HepG2 (cell line): ENCODE results near the gene LZTS2. TPM values are rescaled to one million over a fixed set of nuclear protein-coding genes. Genes with fewer than 3 reads are reported as not detected.

Source experiments
- ATAC-seq: fragments of 200-7000 bp; cut with Tn5 transposase; 3 replicates; pipeline ENCODE4 v1.9.1; 2020; ENCODE audit warnings: mild to moderate bottlenecking, moderate library complexity
- BruUV-seq: library from RNA; stranded (reverse); fragments of 400-500 nt; replicated peaks from 2 replicates; lab custom pipeline; 2021; lab: Mats Ljungman, UMichigan
- CTCF ChIA-PET: fragments of 300-600 bp; formaldehyde crosslinking; extraction: SDS; loops from one replicate; lab custom pipeline; 2021; ENCODE audit warnings: low total read pairs, inconsistent platforms, low intra/inter-chr PET ratio; lab: Yijun Ruan, JAX
- POLR2A ChIA-PET: fragments of 350-600 bp; sonication (Branson Sonifier 250); formaldehyde crosslinking; loops from one replicate; lab custom pipeline; 2020; ENCODE audit warnings: antibody characterized with exemption, inconsistent platforms; lab: Yijun Ruan, JAX
- DNase-seq: peaks from one replicate; pipeline ENCODE4 v3.0.0-alpha.2; 2015; ENCODE audit warnings: low spot score
- FAIRE-seq: peaks from 3 replicates; lab custom pipeline; 2011; peaks lifted over from hg19 to GRCh38; lab: Jason Lieb, UNC
- H2AFZ ChIP-seq: one replicate; pipeline ENCODE4 v1.6.1; 2011; ENCODE audit warnings: low read length, inconsistent platforms
- H3K27ac ChIP-seq: fragments of 300-600 bp; 3 replicates; pipeline ENCODE4 v1.8.0; 2011; ENCODE audit warnings: mixed run types, mild to moderate bottlenecking, mixed read lengths, low read length, inconsistent platforms; ENCODE audit not compliant: insufficient read depth; ENCODE audit errors: extremely low read length
- H3K27me3 ChIP-seq, 2 experiments: fragments of 200-600 bp in 1 of 2; 2 replicates in 1 of 2; 3 replicates in 1 of 2; pipeline versions ENCODE4 v1.6.0 to v1.8.0; 2011; ENCODE audit warnings: low read length in 2 of 2, mild to moderate bottlenecking in 2 of 2, moderate library complexity in 2 of 2, inconsistent platforms in 1 of 2; ENCODE audit not compliant: insufficient read depth in 2 of 2, control insufficient read depth in 1 of 2
- H3K36me3 ChIP-seq, 2 experiments: fragments of 200-600 bp in 1 of 2; replicated peaks in 1 of 2; 2 replicates in 1 of 2; 3 replicates in 1 of 2; pipeline versions ENCODE4 v1.5.1 to v1.8.0; 2011; ENCODE audit warnings: low read length in 2 of 2, inconsistent platforms in 1 of 2; ENCODE audit not compliant: insufficient read depth in 2 of 2, control insufficient read depth in 1 of 2
- H3K4me1 ChIP-seq: 2 replicates; pipeline ENCODE4 v1.5.1; 2012; ENCODE audit warnings: low read length, inconsistent platforms; ENCODE audit not compliant: insufficient read depth
- H3K4me2 ChIP-seq: 2 replicates; pipeline ENCODE4 v1.6.0; 2011; ENCODE audit warnings: low read depth, low read length, inconsistent platforms
- H3K4me3 ChIP-seq, 3 experiments: fragments of 200-600 bp in 1 of 3; sonication (generic), shearing (Covaris generic) in 1 of 3; replicated peaks in 1 of 3; 2 replicates each; pipeline ENCODE4 v1.5.1; 2011 to 2016; ENCODE audit warnings: low read length in 3 of 3, inconsistent platforms in 2 of 3, low read depth in 2 of 3, mild to moderate bottlenecking in 2 of 3, control low read depth in 1 of 3, mixed read lengths in 1 of 3; ENCODE audit not compliant: insufficient read depth in 1 of 3
- H3K79me2 ChIP-seq: one replicate; pipeline ENCODE4 v1.6.1; 2011; ENCODE audit warnings: low read length, inconsistent platforms; ENCODE audit not compliant: insufficient read depth
- H3K9ac ChIP-seq: 2 replicates; pipeline ENCODE4 v1.6.0; 2011; ENCODE audit warnings: mild to moderate bottlenecking, low read depth, low read length, inconsistent platforms; ENCODE audit not compliant: insufficient read depth
- H3K9me3 ChIP-seq: 2 replicates; pipeline ENCODE4 v1.5.1; 2012; ENCODE audit warnings: mild to moderate bottlenecking, low read length
- H4K20me1 ChIP-seq: 2 replicates; pipeline ENCODE4 v1.6.0; 2011; ENCODE audit warnings: inconsistent platforms, mild to moderate bottlenecking, low read length, moderate library complexity; ENCODE audit not compliant: insufficient read depth
- CCDC6 ChIP-seq: sonication (generic); formaldehyde crosslinking; IDR thresholded peaks from 2 replicates; pipeline ENCODE4 v1.8.1; 2022; ENCODE audit warnings: mild to moderate bottlenecking, missing genetic modification reagents, moderate library complexity
- DMAP1 ChIP-seq: IDR thresholded peaks from 2 replicates; pipeline ENCODE4 v1.6.1; 2016
- DNMT3B ChIP-seq: conservative IDR thresholded peaks from 2 replicates; pipeline ENCODE4 v1.6.1; 2016; ENCODE audit warnings: missing biosample characterization, control low read depth
- GATAD2A ChIP-seq: IDR thresholded peaks from 2 replicates; pipeline ENCODE4 v1.6.1; 2016
- JDP2 ChIP-seq: sonication (generic); formaldehyde crosslinking; IDR thresholded peaks from 2 replicates; pipeline ENCODE4 v1.8.1; 2022; ENCODE audit warnings: missing genetic modification reagents, borderline replicate concordance
- KMT2A ChIP-seq: sonication (generic); formaldehyde crosslinking; IDR thresholded peaks from 2 replicates; pipeline ENCODE4 v1.4.0; 2020; ENCODE audit warnings: missing genetic modification reagents
- NR2C2 ChIP-seq: sonication (generic); formaldehyde crosslinking; IDR thresholded peaks from 2 replicates; pipeline ENCODE4 v1.4.0; 2020; ENCODE audit warnings: missing genetic modification reagents, mild to moderate bottlenecking, moderate library complexity, borderline replicate concordance
- SIN3A ChIP-seq: IDR thresholded peaks from 2 replicates; pipeline ENCODE4 v1.6.1; 2011; ENCODE audit warnings: low read depth, mild to moderate bottlenecking, control low read depth, low read length, borderline replicate concordance
- SP1 ChIP-seq, 2 experiments: fragments of 450-650 bp in 1 of 2; sonication (generic) in 1 of 2; formaldehyde crosslinking in 1 of 2; IDR thresholded peaks; 2 replicates each; pipeline versions ENCODE4 v1.4.0 to v1.6.1; 2016 to 2020; ENCODE audit warnings: missing genetic modification reagents in 1 of 2
- ZBTB38 ChIP-seq: sonication (generic); formaldehyde crosslinking; IDR thresholded peaks from 2 replicates; pipeline ENCODE4 v1.5.1; 2020; ENCODE audit warnings: mild to moderate bottlenecking, missing genetic modification reagents
- ZNF318 ChIP-seq: sonication (generic); formaldehyde crosslinking; IDR thresholded peaks from 2 replicates; pipeline ENCODE4 v1.4.0; 2020; ENCODE audit warnings: mild to moderate bottlenecking, missing genetic modification reagents
- ZNF530 ChIP-seq: sonication (generic); formaldehyde crosslinking; IDR thresholded peaks from 2 replicates; pipeline ENCODE4 v1.5.0; 2020; ENCODE audit warnings: low read depth, mild to moderate bottlenecking, missing genetic modification reagents
- ZNF720 ChIP-seq: sonication (generic); formaldehyde crosslinking; IDR thresholded peaks from 2 replicates; pipeline ENCODE4 v1.4.0; 2020; ENCODE audit warnings: missing genetic modification reagents
- ZNF740 ChIP-seq: sonication (generic); formaldehyde crosslinking; IDR thresholded peaks from 2 replicates; pipeline ENCODE4 v1.4.0; 2020; ENCODE audit warnings: missing genetic modification reagents
- ZNF790 ChIP-seq: sonication (generic); formaldehyde crosslinking; IDR thresholded peaks from 2 replicates; pipeline ENCODE4 v1.8.0; 2022; ENCODE audit warnings: missing genetic modification reagents, mild to moderate bottlenecking, borderline replicate concordance
- WGBS: methylation state at CpG from one replicate; pipeline ENCODE4 v1.1.6; 2017; ENCODE audit warnings: low lambda C conversion rate; 5-methylcytosine and 5-hydroxymethylcytosine counted together
- in situ Hi-C: cut with HindIII; loops from 2 replicates; pipeline ENCODE4 v1.10.0; 2017; ENCODE audit warnings: low pct_unique_long_range_greater_than_20kb; ENCODE audit not compliant: extremely low pct_ligation_motif_present
- intact Hi-C: fragments of 100-400 bp; cut with micrococcal nuclease; formaldehyde crosslinking; loops from one replicate; pipeline ENCODE4 v1.10.0; 2022; ENCODE audit not compliant: unreplicated experiment
- polyA plus RNA-seq, 8 experiments: library from polyadenylated mRNA; depleted of rRNA in 3 of 8; stranded (reverse) in 7 of 8; unstranded in 1 of 8; fragments of >200 nt; fragmentation: Illumina TruSeq in 4 of 8; extraction: Trizol in 4 of 8; gene quantifications; 2 replicates each; pipeline versions ENCODE4 v1.2.1 to v1.2.3, GENCODE V29; 2011 to 2016; ENCODE audit warnings: low read depth in 4 of 8, missing spikeins in 1 of 8, mixed read lengths in 1 of 8; ENCODE audit not compliant: insufficient read depth in 1 of 8
- total RNA-seq, 5 experiments: library from RNA; depleted of rRNA; stranded (reverse); fragments of >200 nt; fragmentation: Illumina TruSeq; extraction: Trizol; gene quantifications; 2 replicates each; pipeline ENCODE4 v1.2.3, GENCODE V29; 2016; ENCODE audit warnings: low read depth in 1 of 5

LZTS2 gene
- total and polyA plus RNA-seq, 2 of the 13 experiments (the other 11 are each of a cell fraction or from before 2014, with no cell fraction given), result 43.6 to 65.6 TPM

GRCh38 chr10:100985336-100985735 lies 14.3 kb upstream of the LZTS2 start:
- H3K9ac ChIP-seq, result peak overlapping the region; percentile 83; the same call in 1 of the 2 replicates
- no peaks in the 10 kb centered on the region for H4K20me1 ChIP-seq
- peak overlapping the region; percentile 83 for H3K27ac ChIP-seq
- ATAC-seq (peak; percentile 49), DNase-seq (peak; percentile 48), FAIRE-seq (peak; percentile 46)
- in situ Hi-C loops (no loop called here), intact Hi-C loops (no loop called here)
- H3K4me2 ChIP-seq, result peak overlapping the region; percentile 97
- no TSS peak for BruUV-seq
- peaks cover 16 to 59% of the 10 kb centered on the region in 2 experiments for H3K36me3 ChIP-seq
- WGBS, result 45% methylated on average over 5 of the region's 5 CpGs
- POLR2A ChIA-PET, result interaction anchor here (0.8 to 23.0 kb wide), 8 partner anchors 9 to 104 kb away, joined by 3 to 277 read pairs (median 5); partner anchors contain the start of genes LZTS2, PDZD7, SEMA4G and SFXN3
- CTCF ChIA-PET, result interaction anchor here (0.7 to 1.4 kb wide), 3 partner anchors 16 to 28 kb away, joined by 3 to 5 read pairs (median 4); partner anchors contain the start of gene SEMA4G
- H3K79me2 ChIP-seq, result peaks cover 39% of the 10 kb centered on the region
- H3K4me3 ChIP-seq, result no peak overlapping the region
- H3K27me3 ChIP-seq, result no peaks in the 10 kb centered on the region; a peak in 1 of 5 replicates
- H3K4me1 ChIP-seq, result peaks cover 47% of the 10 kb centered on the region
- H3K9me3 ChIP-seq, result no peaks in the 10 kb centered on the region
- no peak overlapping the region for H2AFZ ChIP-seq
- TF ChIP-seq ZNF720 (CRISPR knock-in tag) (no peak), CCDC6 (0 out of 2 replicates have a peak, but pooled peaks have one; percentile 46), ZNF740 (0 out of 2 replicates have a peak, but pooled peaks have one; percentile 47), DMAP1 (CRISPR knock-in tag) (no peak), SIN3A (peak; percentile 50; the same call in 1 of the 2 replicates), ZBTB38 (CRISPR knock-in tag) (no peak), ZNF318 (CRISPR knock-in tag) (no peak), JDP2 (CRISPR knock-in tag) (no peak), ZNF790 (CRISPR knock-in tag) (no peak), DNMT3B (no peak), NR2C2 (0 out of 2 replicates have a peak, but pooled peaks have one; percentile 12), SP1 (IDR thresholded peaks at IDR 0.05) (no peak), SP1 (CRISPR knock-in tag; IDR thresholded peaks at IDR 0.05) (no peak), ZNF530 (CRISPR knock-in tag) (no peak), GATAD2A (CRISPR knock-in tag) (0 out of 2 replicates have a peak, but pooled peaks have one; percentile 14), KMT2A (CRISPR knock-in tag) (0 out of 2 replicates have a peak, but pooled peaks have one; percentile 24)
